T47D (cell line): ENCODE results near the gene PRPSAP2.
A peak's percentile ranks its signal among the peaks of the same experiment; 100 is the strongest.
"Not testable (repeated sequence)": the region's sequence is repeated elsewhere in the genome, so short reads cannot be mapped to it uniquely, and the experiment has no call there.

Experiments used
- DNase-seq, 2 experiments: peaks; one replicate each; pipeline versions ENCODE4 v3.0.0 to v3.0.0-alpha.2; 2011 to 2012; ENCODE audit warnings: low read depth in 1 of 2, low spot score in 1 of 2
- JUND ChIP-seq: IDR thresholded peaks from 2 replicates; pipeline ENCODE4 v1.6.1; 2012; ENCODE audit warnings: low read depth
- in situ Hi-C: cut with HindIII; loops from 2 replicates; pipeline ENCODE4 v1.10.0; 2016; ENCODE audit warnings: low sequenced_read_pairs, low pct_unique_long_range_greater_than_20kb

PRPSAP2 gene

DNA sequence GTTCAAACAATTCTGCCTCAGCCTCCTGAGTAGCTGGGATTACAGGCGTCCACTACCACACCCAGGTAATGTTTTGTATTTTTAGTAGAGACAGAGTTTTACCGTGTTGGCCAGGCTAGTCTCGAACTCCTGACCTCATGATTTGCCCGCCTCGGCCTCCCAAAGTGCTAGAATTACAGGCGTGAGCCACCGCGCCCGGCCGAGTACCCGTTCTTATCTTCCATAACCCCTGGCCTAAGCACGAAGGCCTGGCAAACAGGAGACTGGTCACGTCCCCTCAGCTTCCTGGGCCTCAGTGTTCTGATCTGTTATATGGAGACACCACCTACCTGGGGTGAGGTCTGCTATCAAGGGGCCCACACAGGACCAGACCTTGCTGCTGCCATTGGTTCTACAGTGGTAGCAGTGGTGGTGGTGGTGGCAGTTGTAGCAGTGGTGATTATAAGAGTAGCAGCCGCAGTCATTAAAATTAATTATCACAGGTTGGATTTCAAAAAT is 95.3 kb downstream of the PRPSAP2 start:
- in situ Hi-C loops = no loop called here
- DNase-seq = no peak
- TF ChIP-seq JUND = no peak

DNA sequence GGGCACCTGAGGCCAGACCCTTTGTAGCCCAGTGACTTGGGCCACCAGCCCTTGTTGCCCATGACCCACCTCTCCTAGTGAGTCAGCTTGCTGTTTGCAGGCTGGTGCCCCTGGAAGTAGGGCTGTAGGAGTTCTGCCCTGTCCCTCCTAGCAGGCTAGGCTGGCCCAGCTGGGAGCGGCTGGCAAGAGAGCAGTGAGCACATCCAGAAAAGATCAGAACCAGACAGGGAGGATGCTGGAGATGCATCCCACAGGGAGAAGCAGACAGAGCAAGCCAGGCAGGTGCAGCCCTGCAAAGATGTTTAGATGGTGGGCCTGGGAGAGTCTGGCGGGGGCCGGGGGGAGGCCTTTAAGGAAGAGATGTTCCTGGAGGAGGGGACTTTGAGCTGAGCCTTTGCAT is 96.4 kb downstream of the PRPSAP2 start:
- no peak for TF ChIP-seq JUND
- in situ Hi-C loops = no loop called here

DNA sequence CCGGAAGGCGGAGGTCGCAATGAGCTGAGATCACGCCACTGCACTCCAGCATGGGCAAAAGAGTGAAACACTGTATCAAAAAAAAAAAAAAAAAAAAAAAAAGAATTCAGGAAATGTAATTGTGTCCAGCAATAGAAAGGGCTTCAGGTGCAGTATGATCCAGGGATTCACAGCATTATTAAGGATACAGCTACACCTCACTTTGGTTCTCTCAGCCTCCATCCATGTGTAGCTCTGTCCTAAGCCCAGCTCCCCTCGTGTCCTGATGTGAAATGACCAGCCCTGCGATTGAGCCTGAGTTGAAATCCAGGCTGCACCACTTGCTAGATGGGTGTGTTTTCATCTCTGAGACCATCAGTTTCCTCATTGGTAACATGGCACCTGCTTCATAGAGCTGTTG is 97.1 kb downstream of the PRPSAP2 start:
- DNase-seq = no peak
- in situ Hi-C loops = no loop called here
- no peak for TF ChIP-seq JUND

More for the DNA sequence above, 96.4 kb downstream of the PRPSAP2 start:
- DNase-seq = no peak

DNA sequence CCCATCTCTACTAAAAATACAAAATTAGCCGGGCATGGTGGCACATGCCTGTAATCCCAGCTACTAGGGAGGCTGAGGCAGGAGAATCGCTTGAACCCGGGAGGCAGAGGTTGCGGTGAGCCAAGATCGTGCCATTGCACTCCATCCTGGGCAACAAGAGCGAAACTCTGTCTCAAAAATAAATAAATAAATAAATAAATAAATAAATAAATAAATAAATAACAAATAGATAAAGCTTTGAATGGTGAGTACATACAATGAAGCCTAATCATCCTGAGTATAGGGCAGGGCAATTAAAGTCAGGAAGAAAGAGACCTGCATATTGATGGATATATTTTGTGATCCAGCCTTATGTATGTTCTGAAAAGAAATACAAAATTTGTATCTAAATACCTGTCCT is 98.1 kb downstream of the PRPSAP2 start:
- in situ Hi-C loops = not testable (repeated sequence)

DNA sequence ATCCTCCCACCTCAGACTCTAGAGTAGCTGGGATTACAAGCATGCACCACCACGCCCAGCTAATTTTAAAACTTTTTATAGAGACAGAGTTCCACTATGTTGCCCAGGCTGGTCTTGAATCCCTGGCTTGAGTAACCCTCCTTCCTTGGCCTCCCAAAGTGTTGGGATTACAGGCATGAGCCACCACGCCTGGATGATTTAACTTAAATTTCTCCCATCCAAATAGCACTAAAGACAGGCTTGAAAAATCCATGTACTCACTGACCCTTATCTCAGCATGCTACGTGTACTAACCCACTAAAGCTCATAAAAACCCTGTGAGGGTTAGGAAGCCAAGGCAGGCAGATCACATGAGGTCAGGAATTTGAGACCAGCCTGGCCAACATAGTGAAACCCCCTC is 98.7 kb downstream of the PRPSAP2 start:
- DNase-seq = no peak
- in situ Hi-C loops = no loop called here
- no peak for TF ChIP-seq JUND

More for the DNA sequence above, 98.1 kb downstream of the PRPSAP2 start:
- not testable (repeated sequence) for DNase-seq

DNA sequence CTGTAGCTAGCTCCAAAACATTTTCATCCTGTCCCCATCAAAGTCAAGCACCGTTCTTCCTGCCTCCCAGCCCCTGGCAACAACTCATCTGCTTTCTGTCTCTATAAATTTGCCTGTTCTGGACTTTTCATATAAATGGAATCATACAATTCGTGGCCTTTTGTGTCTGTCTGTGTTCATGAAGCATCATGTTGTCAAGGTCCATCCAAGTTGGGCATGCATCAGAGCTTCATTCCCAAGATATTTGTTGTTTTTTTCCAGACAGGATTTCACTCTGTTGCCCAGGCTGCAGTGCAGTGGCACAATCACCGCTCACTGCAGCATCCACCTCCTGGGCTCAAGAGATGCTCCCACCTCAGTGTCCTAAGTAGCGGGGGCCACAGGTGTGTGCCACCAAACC is 99.9 kb downstream of the PRPSAP2 start:
- in situ Hi-C loops = no loop called here
- TF ChIP-seq JUND = no peak

DNA sequence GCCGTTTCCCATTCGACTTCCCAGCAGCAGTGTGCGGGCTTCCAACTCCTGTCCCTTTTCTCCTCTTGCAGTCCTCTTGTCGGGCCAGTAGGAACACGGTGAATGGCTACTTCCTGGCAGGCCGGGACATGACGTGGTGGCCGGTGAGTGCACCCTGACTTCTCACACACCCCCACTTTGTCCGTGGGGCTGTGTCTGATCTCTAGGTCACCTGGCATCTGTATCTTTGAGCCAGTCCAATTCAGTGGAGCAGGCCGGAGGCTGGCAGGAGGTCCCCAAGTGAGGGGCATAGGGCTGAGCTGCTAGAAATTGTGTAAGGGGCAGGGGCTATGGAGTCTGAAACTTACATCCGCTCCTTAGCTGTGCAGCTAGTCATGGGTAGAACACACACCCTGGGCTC is 100.7 kb downstream of the PRPSAP2 start:
- TF ChIP-seq JUND = no peak
- DNase-seq = no peak
- in situ Hi-C loops = no loop called here

More for the DNA sequence above, 99.9 kb downstream of the PRPSAP2 start:
- DNase-seq = no peak

DNA sequence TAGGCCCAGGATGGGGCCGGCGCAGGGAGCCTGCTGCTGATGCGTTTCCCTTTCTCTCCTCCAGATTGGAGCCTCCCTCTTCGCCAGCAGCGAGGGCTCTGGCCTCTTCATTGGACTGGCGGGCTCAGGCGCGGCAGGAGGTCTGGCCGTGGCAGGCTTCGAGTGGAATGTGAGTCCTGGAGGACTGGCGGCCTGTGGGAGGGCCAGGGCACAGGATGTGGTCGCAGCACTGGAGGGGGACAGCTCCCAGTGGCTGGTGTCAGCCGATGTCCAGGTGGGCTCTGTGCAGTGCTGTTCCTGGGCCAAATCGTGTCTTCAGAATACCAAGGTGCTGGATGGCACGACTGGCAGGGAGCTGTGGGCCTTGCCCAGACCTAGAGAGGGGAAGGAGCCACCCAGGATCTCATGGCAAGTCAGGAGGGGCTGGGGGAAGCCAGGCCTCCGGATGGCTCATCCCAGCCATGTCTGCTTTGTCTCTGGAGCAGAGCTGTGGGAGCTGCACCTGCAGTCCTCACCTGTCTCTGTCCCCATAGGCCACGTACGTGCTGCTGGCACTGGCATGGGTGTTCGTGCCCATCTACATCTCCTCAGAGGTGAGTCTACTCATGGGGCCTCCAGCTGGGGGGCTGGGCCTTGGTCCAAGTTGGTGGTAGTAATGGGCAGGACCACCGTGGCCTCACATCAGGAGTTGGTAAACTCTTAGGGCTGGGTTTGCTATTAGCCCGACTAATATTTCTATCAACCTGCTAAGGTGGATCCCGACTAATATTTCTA is 101.3 kb downstream of the PRPSAP2 start:
- in situ Hi-C loops = no loop called here
- no peak for TF ChIP-seq JUND
- DNase-seq = no peak

DNA sequence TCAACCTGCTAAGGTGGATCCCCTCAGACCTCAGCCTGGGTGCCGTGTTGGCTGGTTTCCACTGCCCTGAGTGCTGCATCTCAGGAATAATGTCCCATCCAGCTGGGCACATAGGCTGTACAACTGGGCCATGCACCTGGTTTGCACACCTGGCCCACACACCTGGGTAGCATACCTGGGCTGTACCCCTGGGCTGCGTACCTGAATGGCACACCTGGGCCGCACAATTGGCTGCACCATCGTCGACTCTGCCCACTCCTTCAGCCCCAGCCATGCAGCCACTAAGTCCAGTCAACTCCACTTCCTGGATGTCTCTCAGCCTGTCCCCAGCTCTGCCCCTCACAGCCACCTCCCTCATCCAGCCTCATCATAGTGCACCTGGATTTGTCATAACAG is 101.9 kb downstream of the PRPSAP2 start:
- in situ Hi-C loops = no loop called here
- TF ChIP-seq JUND = no peak
- DNase-seq = no peak

DNA sequence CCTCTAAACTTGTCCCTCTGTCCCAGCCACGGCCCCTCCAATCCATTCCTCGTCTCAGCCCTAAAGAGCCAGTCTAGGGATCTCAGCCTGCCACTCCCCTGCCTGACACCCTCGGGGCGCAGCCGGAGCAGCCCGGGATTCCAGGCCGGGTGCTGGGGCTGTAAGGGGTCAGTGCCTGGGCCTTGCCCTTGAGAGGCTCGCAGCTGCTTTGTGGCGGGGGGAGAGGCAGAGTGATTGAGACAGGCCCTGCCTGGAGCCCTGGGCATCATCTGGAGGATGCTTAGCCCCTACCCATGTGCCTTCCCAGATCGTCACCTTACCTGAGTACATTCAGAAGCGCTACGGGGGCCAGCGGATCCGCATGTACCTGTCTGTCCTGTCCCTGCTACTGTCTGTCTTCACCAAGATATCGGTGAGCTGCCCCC is 102.3 kb downstream of the PRPSAP2 start:
- no peak for TF ChIP-seq JUND
- no peak for DNase-seq
- in situ Hi-C loops = no loop called here

DNA sequence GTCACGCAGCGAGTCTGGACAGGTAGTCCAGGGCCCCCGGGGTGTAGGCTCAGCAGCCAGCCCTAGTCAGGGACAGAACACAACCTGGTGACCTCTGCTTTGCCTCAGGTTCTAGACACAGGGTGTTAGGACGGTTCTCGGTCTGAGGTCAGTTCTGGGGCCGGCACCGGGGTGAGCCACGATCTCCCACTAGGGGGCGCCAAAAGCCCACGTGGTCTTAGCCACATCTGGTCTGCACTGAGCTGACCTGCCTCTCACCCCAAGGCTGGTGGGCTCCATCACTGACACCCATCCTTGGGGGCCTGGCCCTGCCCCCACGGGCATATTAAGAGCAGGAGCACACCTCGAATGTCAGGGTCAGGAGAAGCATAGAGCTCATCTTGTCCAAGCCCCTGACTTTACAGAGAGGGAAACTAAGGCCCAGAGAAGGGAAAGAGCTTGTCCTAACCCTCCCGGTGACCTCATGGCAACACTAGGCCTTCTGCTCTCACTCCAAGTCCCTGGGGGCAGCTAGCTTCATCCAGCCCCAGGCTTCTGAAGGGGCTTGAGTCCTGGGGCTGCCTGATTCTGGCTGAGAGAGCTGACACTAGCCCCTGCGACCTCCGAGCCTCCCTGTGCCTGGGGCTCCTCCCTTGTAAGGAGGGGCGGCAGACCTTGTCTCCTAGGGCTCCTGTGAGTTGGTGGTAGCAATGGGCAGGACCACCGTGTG is 103.0 kb downstream of the PRPSAP2 start:
- in situ Hi-C loops = no loop called here
- peak; percentile 80 to 92 for DNase-seq

DNA sequence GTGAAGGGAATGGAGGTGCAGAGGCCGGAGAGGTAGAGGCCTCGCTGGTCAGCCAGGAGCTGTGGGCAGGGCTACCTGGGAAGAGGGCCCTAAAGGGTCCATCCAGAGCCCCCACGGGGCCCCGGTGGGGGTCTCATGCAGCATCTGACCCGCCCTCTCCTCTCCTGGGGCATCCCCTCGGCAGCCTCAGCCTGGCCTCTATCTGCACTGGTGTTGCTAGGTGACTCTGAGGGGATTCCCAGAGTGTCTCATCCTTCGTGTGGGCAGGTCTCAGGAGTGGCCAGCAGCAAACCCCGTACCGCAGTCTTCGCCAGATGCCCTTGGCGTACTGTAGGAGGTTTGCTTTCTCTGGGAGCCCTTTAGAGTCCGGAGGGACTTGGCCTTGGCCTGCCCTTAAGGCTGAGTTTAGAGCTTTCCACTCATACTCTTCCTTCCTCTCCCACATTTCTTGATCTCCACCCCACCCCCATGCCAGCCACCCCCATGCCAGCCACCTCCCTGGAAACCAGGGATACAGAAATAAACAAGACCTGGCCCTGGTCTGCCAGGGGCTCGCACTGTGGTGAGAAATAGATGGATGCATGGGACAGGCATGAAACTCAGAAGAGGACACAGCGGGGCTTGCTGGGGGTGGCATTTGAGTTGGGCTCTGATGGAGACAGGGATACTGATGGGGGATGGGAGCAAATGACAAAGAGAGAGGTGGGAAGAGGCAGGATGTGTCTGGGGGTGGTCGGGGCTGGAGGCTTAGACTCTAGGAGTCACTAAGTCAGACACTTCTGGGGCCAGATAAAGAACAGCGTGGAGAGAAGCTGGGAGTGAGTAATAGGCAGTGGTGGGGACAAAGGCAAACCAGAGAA is 103.9 kb downstream of the PRPSAP2 start:
- in situ Hi-C loops = no loop called here
- TF ChIP-seq JUND = no peak
- DNase-seq = no peak

More for the DNA sequence above, 103.0 kb downstream of the PRPSAP2 start:
- TF ChIP-seq JUND = no peak
